ENCODE data around the gene OR51E2.

Gene OR51E2

GRCh38 chr11:4664183-4664582 is 33.5 kb downstream of the OR51E2 start:
- no peak for DNase-seq (ENCODE audit: low read depth)

- no peak for DNase-seq (ENCODE audit: low read depth)
These were observed 34.8 kb downstream of the OR51E2 start for GRCh38 chr11:4662876-4663275.

DNA sequence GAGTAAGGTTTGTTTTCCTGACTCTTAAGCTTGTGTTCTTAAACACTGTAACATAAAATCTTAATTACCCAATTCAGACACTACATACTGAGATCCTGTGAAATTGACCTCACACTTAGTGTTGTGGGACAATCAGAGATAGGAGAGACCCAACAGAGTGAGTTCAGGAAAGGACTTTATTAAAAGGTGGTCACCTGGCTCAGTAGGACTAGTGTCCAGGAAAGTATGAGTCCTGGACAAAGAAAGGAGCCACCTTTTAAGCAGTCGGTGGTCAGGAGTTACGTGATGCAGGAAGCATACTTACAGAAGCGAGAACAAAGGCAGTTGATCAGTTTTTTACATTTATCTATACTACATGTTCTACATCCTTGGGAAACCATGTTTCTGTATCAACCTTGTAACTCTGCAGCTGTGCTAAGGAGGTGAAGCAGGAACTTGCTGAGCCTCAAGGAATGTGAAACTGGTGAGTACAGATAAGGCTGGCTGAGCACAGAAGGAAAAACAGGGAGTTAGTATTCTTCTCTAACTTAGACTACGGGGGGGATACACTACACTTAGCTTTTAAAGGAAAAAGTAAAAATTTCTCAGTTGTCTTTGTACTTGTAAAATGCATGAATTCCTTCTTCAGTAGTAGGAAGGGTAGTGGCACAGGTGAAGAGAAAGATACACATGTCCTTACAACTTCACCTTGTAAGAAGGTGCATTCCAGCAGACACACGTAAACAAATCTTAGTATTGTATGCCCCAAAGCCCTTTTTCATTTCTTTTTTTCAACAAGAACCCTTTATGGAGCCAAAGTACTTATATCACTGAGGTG is 38.8 kb downstream of the OR51E2 start:
- no peak for DNase-seq (ENCODE audit: low read depth)

DNA sequence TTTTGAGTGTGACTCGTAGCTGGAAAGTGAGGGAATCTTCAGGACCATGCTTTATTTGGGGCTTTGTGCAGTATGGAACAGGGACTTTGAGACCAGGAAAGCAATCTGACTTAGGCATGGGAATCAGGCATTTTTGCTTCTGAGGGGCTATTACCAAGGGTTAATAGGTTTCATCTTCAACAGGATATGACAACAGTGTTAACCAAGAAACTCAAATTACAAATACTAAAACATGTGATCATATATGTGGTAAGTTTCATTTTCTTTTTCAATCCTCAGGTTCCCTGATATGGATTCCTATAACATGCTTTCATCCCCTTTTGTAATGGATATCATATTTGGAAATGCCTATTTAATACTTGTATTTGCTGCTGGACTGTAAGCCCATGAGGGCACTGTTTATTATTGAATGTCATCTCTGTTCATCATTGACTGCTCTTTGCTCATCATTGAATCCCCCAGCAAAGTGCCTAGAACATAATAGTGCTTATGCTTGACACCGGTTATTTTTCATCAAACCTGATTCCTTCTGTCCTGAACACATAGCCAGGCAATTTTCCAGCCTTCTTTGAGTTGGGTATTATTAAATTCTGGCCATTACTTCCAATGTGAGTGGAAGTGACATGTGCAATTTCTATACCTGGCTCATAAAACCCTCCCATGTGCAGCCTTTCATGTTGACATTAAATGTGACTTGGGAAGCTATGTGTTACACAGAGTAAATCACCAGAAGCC is 42.9 kb downstream of the OR51E2 start:
- DNase-seq (ENCODE audit: low read depth): no peak

- DNase-seq (ENCODE audit: low read depth): no peak
These were observed 49.9 kb downstream of the OR51E2 start for GRCh38 chr11:4647766-4648165.

GRCh38 chr11:4645974-4646373 is 51.7 kb downstream of the OR51E2 start:
- no peak for DNase-seq (ENCODE audit: low read depth)

DNA sequence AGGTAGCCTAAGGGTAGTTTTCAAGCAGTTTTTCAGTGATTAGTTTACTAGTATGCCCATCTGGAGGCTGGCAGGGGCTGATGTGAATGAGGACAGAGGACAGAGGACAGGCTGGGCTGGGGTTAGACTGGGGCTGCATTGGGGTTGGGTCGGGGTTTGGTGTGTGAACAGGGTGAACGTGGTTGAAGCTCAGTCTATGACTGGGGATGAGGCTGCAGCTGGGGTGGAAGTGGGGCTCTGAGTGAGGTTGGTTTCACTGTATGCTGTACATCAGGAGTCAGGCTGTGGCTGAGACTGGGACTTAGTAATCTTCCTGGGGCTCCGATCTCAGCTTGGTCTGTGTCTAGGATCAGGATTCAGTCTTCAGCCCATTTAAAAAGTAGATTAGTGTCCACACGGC is 53.4 kb downstream of the OR51E2 start:
- no peak for DNase-seq (ENCODE audit: low read depth)

- DNase-seq (ENCODE audit: low read depth): no peak
These were observed 54.0 kb downstream of the OR51E2 start, which contains the start of gene OR51E1 for GRCh38 chr11:4643682-4644081. TSS of gene OR51E1 (plus strand) at chr11:4643982. CDS start at chr11:4652527, 8,545 bp downstream.

- no peak for DNase-seq (ENCODE audit: low read depth)
These were observed 54.6 kb downstream of the OR51E2 start for GRCh38 chr11:4643076-4643475.

- DNase-seq (ENCODE audit: low read depth): no peak
These were observed 55.6 kb downstream of the OR51E2 start for GRCh38 chr11:4642043-4642442.

GRCh38 chr11:4641501-4641900 is 56.2 kb downstream of the OR51E2 start:
- no peak for DNase-seq (ENCODE audit: low read depth)

DNA sequence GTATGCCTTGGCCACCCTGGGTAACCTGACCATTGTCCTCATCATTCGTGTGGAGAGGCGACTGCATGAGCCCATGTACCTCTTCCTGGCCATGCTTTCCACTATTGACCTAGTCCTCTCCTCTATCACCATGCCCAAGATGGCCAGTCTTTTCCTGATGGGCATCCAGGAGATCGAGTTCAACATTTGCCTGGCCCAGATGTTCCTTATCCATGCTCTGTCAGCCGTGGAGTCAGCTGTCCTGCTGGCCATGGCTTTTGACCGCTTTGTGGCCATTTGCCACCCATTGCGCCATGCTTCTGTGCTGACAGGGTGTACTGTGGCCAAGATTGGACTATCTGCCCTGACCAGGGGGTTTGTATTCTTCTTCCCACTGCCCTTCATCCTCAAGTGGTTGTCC is 57.7 kb downstream of the OR51E2 start:
- no peak for DNase-seq (ENCODE audit: low read depth)

DNA sequence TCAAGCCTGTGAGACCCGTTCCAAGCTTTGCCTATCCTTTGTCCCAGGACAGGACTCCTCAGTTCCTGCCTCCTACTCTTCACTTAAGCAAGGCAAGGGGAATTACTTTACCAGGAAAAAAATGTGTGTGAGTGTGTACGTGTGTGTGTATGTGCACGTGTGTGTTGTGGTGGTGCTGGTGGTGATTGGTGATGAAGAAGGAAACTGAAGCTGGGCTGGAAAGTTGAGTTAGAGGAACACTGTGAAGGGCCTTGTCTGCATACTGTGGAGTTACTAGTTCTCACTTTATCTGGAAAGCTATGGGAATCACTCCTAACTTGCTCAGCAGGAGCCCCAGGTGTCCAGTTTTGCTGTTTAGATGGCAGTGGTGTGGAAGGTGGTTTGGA is 60.0 kb downstream of the OR51E2 start:
- DNase-seq (ENCODE audit: low read depth): no peak

DNA sequence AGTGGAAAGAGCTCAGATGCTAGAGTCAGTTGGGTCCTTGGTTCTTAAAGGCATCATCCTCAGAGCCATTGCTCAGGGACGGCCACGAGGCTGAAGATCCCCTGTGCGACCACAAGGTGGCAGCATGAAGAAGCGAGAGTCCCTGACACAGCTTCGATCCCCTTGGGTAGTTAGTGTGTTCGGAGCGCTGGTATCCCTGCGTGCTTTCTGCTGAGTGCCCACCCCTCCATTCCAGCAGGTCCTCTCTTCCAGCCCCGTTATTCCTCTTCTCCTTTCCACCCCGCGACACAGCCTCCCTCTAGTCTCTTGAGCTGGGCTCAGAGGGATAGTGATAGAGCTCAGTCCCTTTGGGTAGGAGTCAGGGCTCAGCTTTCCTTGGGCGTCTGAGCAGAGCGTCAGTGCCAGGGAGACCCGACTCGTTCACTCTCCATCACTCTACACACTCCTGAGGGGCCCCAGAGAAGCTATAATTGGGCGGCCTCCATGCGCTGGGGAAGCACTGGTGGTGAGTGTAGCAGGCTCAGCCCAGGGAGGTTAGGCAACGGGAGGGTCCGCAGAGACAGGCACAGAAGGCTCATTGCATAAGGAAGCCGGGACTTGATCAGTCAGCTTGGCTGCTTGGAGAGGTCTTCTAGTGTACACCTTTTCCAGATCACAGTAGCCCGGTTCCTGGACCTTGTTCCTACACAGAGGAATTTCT is 60.5 kb downstream of the OR51E2 start, which contains the start of gene OR51D1:
Gene OR51D1, plus strand, starts transcription at position 516 of the 700 bp plus-strand sequence. CDS start 2,314 bp downstream, outside the sequence.
- DNase-seq (ENCODE audit: low read depth): peak; percentile 55

DNA sequence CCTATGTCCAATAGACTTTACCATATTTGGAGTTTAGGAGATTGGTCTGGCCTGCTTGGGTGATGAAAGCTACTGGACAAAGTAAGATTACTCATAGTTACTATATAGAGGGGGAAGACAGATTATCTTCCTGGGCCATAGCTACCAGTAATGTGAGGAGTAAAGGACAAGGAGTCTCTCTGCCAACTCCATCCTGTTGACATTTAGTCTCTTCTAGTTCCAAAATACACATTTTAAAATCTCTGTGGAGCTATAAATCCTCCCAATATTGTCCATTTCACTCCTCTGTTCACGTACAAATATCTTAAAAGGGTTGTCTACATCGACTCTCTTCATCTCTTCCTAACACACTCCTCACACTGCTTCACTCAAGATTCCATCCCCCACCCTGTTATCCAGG is 61.5 kb downstream of the OR51E2 start:
- no peak for DNase-seq (ENCODE audit: low read depth)

Data from activated T-cell treated with anti-CD3 and anti-CD28 coated beads for 48 hours (primary cell).